CD14-positive monocyte (primary cell): Measurements from ENCODE around the gene GJC1. TPM values are rescaled to one million over a fixed set of nuclear protein-coding genes. Genes with fewer than 3 reads are reported as not detected.

Experiments
- DNase-seq, 3 donors: peaks; one replicate each; pipeline ENCODE4 v3.0.0-alpha.2; 2011 to 2022
- H2AFZ ChIP-seq: 2 replicates; pipeline ENCODE4 v1.6.0; 2012; ENCODE audit warnings: mild to moderate bottlenecking, low read depth, low read length, inconsistent platforms; ENCODE audit not compliant: insufficient read depth, poor library complexity, severe bottlenecking
- H3K27ac ChIP-seq, 2 donors: 1 replicate in 1 of 2; 2 replicates in 1 of 2; pipeline ENCODE4 v1.5.1; 2012 to 2013; ENCODE audit warnings: low read length in 2 of 2, control low read depth in 1 of 2, inconsistent platforms in 1 of 2, low read depth in 1 of 2, mild to moderate bottlenecking in 1 of 2
- H3K27me3 ChIP-seq, 2 donors: one replicate each; pipeline versions ENCODE4 v1.6.0 to v1.6.1; 2011 to 2013; ENCODE audit warnings: low read length in 2 of 2; ENCODE audit not compliant: control insufficient read depth in 2 of 2, insufficient read depth in 2 of 2
- H3K36me3 ChIP-seq, 2 donors: replicated peaks in 1 of 2; 1 replicate in 1 of 2; 2 replicates in 1 of 2; pipeline versions ENCODE4 v1.5.1 to v1.6.1; 2012 to 2013; ENCODE audit warnings: low read length in 2 of 2, control low read depth in 1 of 2, inconsistent platforms in 1 of 2, mild to moderate bottlenecking in 1 of 2; ENCODE audit not compliant: insufficient read depth in 2 of 2, control insufficient read depth in 1 of 2
- H3K4me1 ChIP-seq, 2 donors: 1 replicate in 1 of 2; 2 replicates in 1 of 2; pipeline versions ENCODE4 v1.5.1 to v1.6.1; 2012 to 2013; ENCODE audit warnings: low read length in 2 of 2, control low read depth in 1 of 2, inconsistent platforms in 1 of 2, mild to moderate bottlenecking in 1 of 2, moderate library complexity in 1 of 2; ENCODE audit not compliant: insufficient read depth in 2 of 2, control insufficient read depth in 1 of 2
- H3K4me2 ChIP-seq: replicated peaks from 2 replicates; pipeline ENCODE3; 2012; ENCODE audit warnings: low read length, moderate library complexity, mild to moderate bottlenecking; ENCODE audit not compliant: poor library complexity, severe bottlenecking; ENCODE audit errors: extremely low read depth
- H3K4me3 ChIP-seq, 3 experiments: fragments of 200-600 bp in 1 of 3; sonication (generic) in 1 of 3; replicated peaks in 1 of 3; 1 replicate in 2 of 3; 2 replicates in 1 of 3; pipeline ENCODE4 v1.5.1; 2011 to 2013; ENCODE audit warnings: low read length in 3 of 3, mild to moderate bottlenecking in 3 of 3, control low read depth in 2 of 3, low read depth in 2 of 3, inconsistent platforms in 1 of 3, moderate library complexity in 1 of 3
- H3K79me2 ChIP-seq: 2 replicates; pipeline ENCODE4 v1.6.0; 2012; ENCODE audit warnings: mild to moderate bottlenecking, control low read depth, inconsistent platforms, low read length, moderate library complexity; ENCODE audit not compliant: insufficient read depth
- H3K9ac ChIP-seq: 2 replicates; pipeline ENCODE4 v1.6.0; 2017; ENCODE audit warnings: low read length, mild to moderate bottlenecking; ENCODE audit not compliant: insufficient read depth, poor library complexity, severe bottlenecking
- H3K9me3 ChIP-seq, 2 donors: replicated peaks in 1 of 2; 1 replicate in 1 of 2; 2 replicates in 1 of 2; pipeline versions ENCODE4 v1.5.1 to v1.6.1; 2012 to 2013; ENCODE audit warnings: low read length in 2 of 2, control low read depth in 1 of 2; ENCODE audit not compliant: control insufficient read depth in 1 of 2, insufficient read depth in 1 of 2
- H4K20me1 ChIP-seq: 2 replicates; pipeline ENCODE4 v1.6.0; 2012; ENCODE audit warnings: mild to moderate bottlenecking, low read length, control low read depth, moderate library complexity; ENCODE audit not compliant: insufficient read depth
- H3K27ac Mint-ChIP-seq, 7 donors: one replicate each; pipeline ENCODE4 v1.8.0; 2020; ENCODE audit warnings: mild to moderate bottlenecking in 7 of 7, mixed read lengths in 7 of 7, moderate library complexity in 6 of 7, inconsistent platforms in 2 of 7
- H3K27me3 Mint-ChIP-seq, 3 donors: one replicate each; pipeline ENCODE4 v1.8.0; 2021 to 2022; ENCODE audit warnings: low read depth in 3 of 3, mild to moderate bottlenecking in 3 of 3, mixed read lengths in 3 of 3, moderate library complexity in 3 of 3, inconsistent platforms in 1 of 3
- H3K36me3 Mint-ChIP-seq, 2 donors: one replicate each; pipeline ENCODE4 v1.8.0; 2020; ENCODE audit warnings: mixed read lengths in 2 of 2, inconsistent platforms in 1 of 2, mild to moderate bottlenecking in 1 of 2
- H3K4me1 Mint-ChIP-seq: one replicate; pipeline ENCODE4 v1.8.0; 2020; ENCODE audit warnings: mild to moderate bottlenecking, mixed read lengths
- H3K4me3 Mint-ChIP-seq, 2 donors: one replicate each; pipeline ENCODE4 v1.8.0; 2020; ENCODE audit warnings: mild to moderate bottlenecking in 2 of 2, mixed read lengths in 2 of 2, moderate library complexity in 1 of 2
- H3K9me3 Mint-ChIP-seq, 7 donors: one replicate each; pipeline ENCODE4 v1.8.0; 2020 to 2022; ENCODE audit warnings: mixed read lengths in 7 of 7, mild to moderate bottlenecking in 6 of 7, moderate library complexity in 6 of 7, inconsistent platforms in 2 of 7
- WGBS: methylation state at CpG from one replicate; pipeline ENCODE4 v1.1.5; 2013; ENCODE audit warnings: missing lambda C conversion rate; ENCODE audit not compliant: insufficient coverage; 5-methylcytosine and 5-hydroxymethylcytosine counted together
- intact Hi-C, 2 donors: fragments of 100-400 bp; cut with micrococcal nuclease; formaldehyde crosslinking; loops; one replicate each; pipeline versions ENCODE4 v1.15.0 to v1.15.1; 2023
- polyA plus RNA-seq, 3 donors: library from polyadenylated mRNA; depleted of rRNA in 1 of 3; unstranded in 2 of 3; stranded (reverse) in 1 of 3; fragments of 300-500 nt in 2 of 3; fragments of >200 nt in 1 of 3; fragmentation: Illumina TruSeq in 2 of 3; gene quantifications; 1 replicate in 2 of 3; 2 replicates in 1 of 3; pipeline ENCODE4 v1.2.3, GENCODE V29; 2012 to 2021
- TF ChIP-seq, protein P1 (sequence below): fragments of 200-600 bp; IDR thresholded peaks from one replicate; pipeline ENCODE4 v1.8.0; 2022; ENCODE audit warnings: antibody characterized with exemption, mild to moderate bottlenecking

GJC1 gene
- polyA plus RNA-seq, 3 donors = not detected

DNA sequence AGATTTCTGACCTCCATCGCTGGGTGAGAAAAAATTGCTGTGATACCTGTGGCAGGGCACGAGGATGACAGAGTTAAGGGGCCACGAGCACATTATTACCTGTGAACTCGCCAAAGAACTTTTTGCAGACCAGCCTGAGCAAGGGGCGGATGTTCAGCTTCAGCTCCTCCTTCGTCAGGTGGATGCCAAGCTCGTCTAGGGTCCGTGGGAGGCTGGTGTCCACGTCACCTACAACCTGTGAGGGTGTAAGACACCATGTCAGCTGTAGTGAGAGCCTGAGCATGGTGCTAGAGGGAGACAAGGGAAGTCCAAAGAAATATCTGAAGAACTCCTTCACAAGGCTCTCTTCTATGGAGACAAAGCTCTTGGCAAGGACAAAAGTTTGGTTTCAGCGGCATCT lies 34.7 kb upstream of the GJC1 start:
- no peaks in the 10 kb centered on the region for H3K79me2 ChIP-seq
- Mint-ChIP-seq H3K4me3 (no peak overlapping the region), H3K27ac (peak overlapping the region in 1 of 7 donors; percentile 18), H3K36me3 (peaks cover 86 to 96% of the 10 kb centered on the region in 2 donors), H3K27me3 (no peaks in the 10 kb centered on the region), H3K4me1 (no peaks in the 10 kb centered on the region), H3K9me3 (no peaks in the 10 kb centered on the region)
- H3K27me3 ChIP-seq = no peaks in the 10 kb centered on the region
- peaks cover 10% of the 10 kb centered on the region for H4K20me1 ChIP-seq
- no peak overlapping the region for H3K4me3 ChIP-seq
- intact Hi-C loops = loop anchor here (1.0 kb wide), 1 partner anchor 90 kb away; no protein-coding TSS in a partner anchor
- TF ChIP-seq, protein P1, sequence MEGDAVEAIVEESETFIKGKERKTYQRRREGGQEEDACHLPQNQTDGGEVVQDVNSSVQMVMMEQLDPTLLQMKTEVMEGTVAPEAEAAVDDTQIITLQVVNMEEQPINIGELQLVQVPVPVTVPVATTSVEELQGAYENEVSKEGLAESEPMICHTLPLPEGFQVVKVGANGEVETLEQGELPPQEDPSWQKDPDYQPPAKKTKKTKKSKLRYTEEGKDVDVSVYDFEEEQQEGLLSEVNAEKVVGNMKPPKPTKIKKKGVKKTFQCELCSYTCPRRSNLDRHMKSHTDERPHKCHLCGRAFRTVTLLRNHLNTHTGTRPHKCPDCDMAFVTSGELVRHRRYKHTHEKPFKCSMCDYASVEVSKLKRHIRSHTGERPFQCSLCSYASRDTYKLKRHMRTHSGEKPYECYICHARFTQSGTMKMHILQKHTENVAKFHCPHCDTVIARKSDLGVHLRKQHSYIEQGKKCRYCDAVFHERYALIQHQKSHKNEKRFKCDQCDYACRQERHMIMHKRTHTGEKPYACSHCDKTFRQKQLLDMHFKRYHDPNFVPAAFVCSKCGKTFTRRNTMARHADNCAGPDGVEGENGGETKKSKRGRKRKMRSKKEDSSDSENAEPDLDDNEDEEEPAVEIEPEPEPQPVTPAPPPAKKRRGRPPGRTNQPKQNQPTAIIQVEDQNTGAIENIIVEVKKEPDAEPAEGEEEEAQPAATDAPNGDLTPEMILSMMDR = no peak
- DNase-seq = no peak
- no peaks in the 10 kb centered on the region for H3K9me3 ChIP-seq
- no peak overlapping the region for H2AFZ ChIP-seq
- no peak overlapping the region for H3K4me2 ChIP-seq
- no peaks in the 10 kb centered on the region for H3K4me1 ChIP-seq
- WGBS = 86% methylated on average over 7 of the region's 10 CpGs
- peaks cover 80 to 100% of the 10 kb centered on the region in 2 donors for H3K36me3 ChIP-seq
- H3K9ac ChIP-seq = no peak overlapping the region
- H3K27ac ChIP-seq = no peak overlapping the region

DNA sequence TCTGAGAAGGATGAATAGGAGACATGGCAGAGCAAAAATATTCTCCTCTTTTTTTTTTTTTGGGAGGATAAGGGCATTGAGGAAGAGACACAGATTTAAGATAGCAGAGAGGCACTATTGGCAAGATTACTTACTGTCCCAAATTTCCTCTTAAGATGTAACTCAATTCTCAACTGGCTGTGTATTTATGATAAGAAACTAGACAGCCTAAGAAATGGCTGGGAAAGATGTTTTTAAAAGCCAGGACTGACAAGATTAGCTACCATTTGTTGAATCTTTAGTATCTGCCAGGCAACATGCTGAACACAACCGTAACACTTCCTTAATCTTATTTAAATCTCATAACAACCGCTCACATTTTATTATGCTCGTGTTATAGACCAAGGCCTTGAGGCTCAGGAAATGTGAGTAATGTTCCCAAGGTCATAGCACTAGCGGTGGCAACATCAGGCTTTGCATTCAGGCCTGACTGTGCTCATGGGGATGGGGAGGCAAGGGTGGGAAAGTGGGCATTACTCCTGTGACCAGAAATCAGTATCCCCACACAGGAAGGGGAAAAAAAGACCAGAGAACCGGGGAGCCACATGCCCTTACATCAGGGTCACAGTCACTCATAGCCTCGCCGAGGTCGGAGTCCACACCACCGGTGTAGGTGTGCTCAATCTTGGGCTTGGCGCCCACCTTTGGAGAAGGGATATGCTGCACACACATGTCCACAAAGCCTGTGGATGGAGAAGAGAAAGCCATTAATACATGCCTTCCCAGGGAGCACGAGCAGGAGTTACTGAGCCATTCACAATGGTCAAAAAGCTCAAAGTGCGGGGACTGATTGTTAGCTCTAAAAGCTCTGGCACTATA lies 33.2 kb upstream of the GJC1 start:
- no peak for DNase-seq
- Mint-ChIP-seq H3K27ac (no peak overlapping the region), H3K9me3 (no peaks in the 10 kb centered on the region), H3K36me3 (peaks cover 84 to 96% of the 10 kb centered on the region in 2 donors), H3K27me3 (peaks cover 0 to 2% (median 0%) of the 10 kb centered on the region in 3 donors), H3K4me1 (no peaks in the 10 kb centered on the region), H3K4me3 (no peak overlapping the region)
- Histone ChIP-seq H3K4me2 (no peak overlapping the region), H3K27me3 (no peaks in the 10 kb centered on the region), H3K4me3 (no peak overlapping the region), H3K9me3 (no peaks in the 10 kb centered on the region), H4K20me1 (peaks cover 10% of the 10 kb centered on the region), H3K4me1 (no peaks in the 10 kb centered on the region), H3K79me2 (no peaks in the 10 kb centered on the region), H3K9ac (no peak overlapping the region), H3K36me3 (peaks cover 80 to 100% of the 10 kb centered on the region in 2 donors), H2AFZ (no peak overlapping the region), H3K27ac (no peak overlapping the region)
- intact Hi-C loops = no loop called here
- TF ChIP-seq, protein P1 = no peak
- 96% methylated on average over 5 of the region's 12 CpGs for WGBS
